GM15510 (cell line): ENCODE measurements around the gene JAM2.

ENCODE experiments used
- POLR2A ChIP-seq: IDR thresholded peaks from 3 replicates; pipeline ENCODE4 v1.6.1; 2011; ENCODE audit warnings: borderline replicate concordance; ENCODE audit not compliant: insufficient read length; ENCODE audit errors: extremely low read depth

JAM2 gene

GRCh38 chr21:25639551-25640201 lies 618 bp downstream of the JAM2 start:
- no peak for TF ChIP-seq POLR2A

GRCh38 chr21:25640202-25640942 lies 1.3 kb downstream of the JAM2 start:
- no peak for TF ChIP-seq POLR2A

- no peak for TF ChIP-seq POLR2A
These were observed 1.9 kb downstream of the JAM2 start for GRCh38 chr21:25640943-25641292.

- TF ChIP-seq POLR2A = no peak
These were observed 4.4 kb downstream of the JAM2 start for GRCh38 chr21:25643486-25643885.

DNA sequence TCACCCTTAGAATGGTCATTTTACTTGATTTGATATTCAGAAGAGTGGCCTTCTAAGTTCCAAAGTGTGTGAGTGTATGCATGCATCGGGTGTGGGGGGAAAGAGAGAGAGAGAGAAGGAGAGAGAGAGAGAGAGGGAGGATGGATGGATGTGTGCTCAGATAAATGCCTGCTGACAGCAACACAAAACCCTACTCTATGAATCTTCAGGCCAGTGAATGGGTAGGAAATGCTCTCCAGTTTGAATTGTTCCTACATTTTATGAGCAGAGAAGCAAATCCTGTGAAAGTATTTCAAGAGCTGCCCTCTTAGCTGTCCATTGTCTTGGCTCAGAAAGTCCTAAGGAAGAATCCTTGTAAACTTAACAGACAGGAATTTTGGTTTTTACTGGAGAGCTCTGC lies 7.4 kb downstream of the JAM2 start:
- TF ChIP-seq POLR2A = no peak

DNA sequence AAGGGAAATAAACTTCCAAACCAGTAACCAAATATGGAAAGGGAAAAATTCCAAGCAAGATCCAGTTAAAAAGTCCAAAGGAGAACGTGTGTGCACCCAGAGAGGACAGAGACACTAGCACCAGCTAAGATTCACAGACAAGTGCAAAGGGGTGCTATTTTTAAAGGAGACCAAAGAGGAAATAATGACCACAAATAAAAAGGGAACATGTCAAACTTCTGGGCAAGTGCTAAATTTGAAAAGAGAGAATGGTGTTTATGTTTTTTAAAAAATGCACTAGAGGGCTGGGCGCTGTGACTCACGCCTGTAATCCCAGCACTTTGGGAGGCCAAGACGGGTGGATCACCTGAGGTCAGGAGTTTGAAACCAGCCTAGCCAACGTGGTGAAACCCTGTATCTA lies 8.6 kb downstream of the JAM2 start:
- TF ChIP-seq POLR2A = no peak

GRCh38 chr21:25649146-25649545 lies 10.1 kb downstream of the JAM2 start:
- no peak for TF ChIP-seq POLR2A

DNA sequence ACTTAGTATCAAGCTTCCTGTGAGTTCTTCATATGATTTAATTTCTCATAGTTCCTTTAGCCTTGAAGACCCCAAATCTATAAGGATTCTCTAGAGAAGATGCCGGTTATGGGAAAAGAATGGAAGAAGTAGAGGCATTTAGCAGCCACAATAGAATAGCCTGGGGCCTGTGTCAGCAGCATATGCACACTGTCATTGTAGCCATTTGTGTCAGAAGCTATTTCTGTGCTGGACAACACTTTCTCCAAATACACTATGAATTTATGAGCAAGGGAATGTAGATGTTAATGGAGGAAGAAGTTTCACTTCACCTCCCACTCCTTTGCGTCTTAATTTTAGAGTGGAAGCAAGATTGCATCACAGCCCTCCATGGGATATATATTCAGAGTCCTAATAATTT lies 17.4 kb downstream of the JAM2 start:
- TF ChIP-seq POLR2A = no peak

- TF ChIP-seq POLR2A = no peak
These were observed 18.1 kb downstream of the JAM2 start for GRCh38 chr21:25657140-25657539.

- no peak for TF ChIP-seq POLR2A
These were observed 19.5 kb downstream of the JAM2 start for GRCh38 chr21:25658427-25659035.

- no peak for TF ChIP-seq POLR2A
These were observed 21.2 kb downstream of the JAM2 start for GRCh38 chr21:25660233-25660632.

DNA sequence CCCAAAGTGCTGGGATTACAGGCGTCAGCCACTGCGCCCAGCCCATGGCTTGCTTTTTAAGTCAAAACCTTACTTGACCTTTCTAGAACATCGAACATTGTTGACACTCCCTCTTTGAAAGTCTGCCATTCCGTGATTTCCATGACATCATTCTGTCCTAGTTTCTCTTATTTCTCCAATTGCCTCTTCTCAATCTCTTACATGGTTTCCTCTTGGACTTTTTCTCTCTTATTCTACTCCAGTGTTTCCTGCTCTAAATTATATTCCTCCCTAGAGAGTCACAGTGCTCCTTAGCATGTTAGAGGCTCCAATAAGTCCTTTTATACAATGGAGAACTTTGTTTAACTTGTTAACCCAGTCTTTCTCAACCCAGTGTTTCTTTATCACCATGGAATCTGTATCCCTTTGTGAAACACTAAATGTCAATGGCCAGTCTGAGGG lies 25.5 kb downstream of the JAM2 start:
- no peak for TF ChIP-seq POLR2A

GRCh38 chr21:25670726-25671125 lies 31.7 kb downstream of the JAM2 start:
- no peak for TF ChIP-seq POLR2A

GRCh38 chr21:25676451-25676850 lies 37.4 kb downstream of the JAM2 start:
- TF ChIP-seq POLR2A = no peak

- TF ChIP-seq POLR2A = no peak
These were observed 43.3 kb downstream of the JAM2 start for GRCh38 chr21:25682382-25682781.

DNA sequence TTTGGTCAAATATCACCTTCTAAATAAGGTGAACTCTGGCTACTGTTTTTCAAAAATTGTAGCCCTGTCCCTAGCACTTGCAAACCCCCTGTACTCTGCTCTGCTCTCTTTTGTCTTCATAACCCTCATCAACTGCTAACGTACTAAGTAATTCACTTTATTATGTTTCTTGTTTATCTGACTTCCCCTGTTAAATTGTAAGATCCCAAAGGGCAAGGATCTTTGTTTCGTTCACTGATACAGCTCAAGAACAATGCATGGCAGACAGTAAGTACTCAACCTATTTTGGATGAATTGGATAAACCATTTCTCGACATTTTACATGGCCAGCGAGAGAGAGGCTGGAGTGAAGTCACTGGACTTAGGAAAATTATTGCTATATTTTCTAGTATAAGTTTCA lies 48.7 kb downstream of the JAM2 start:
- no peak for TF ChIP-seq POLR2A

DNA sequence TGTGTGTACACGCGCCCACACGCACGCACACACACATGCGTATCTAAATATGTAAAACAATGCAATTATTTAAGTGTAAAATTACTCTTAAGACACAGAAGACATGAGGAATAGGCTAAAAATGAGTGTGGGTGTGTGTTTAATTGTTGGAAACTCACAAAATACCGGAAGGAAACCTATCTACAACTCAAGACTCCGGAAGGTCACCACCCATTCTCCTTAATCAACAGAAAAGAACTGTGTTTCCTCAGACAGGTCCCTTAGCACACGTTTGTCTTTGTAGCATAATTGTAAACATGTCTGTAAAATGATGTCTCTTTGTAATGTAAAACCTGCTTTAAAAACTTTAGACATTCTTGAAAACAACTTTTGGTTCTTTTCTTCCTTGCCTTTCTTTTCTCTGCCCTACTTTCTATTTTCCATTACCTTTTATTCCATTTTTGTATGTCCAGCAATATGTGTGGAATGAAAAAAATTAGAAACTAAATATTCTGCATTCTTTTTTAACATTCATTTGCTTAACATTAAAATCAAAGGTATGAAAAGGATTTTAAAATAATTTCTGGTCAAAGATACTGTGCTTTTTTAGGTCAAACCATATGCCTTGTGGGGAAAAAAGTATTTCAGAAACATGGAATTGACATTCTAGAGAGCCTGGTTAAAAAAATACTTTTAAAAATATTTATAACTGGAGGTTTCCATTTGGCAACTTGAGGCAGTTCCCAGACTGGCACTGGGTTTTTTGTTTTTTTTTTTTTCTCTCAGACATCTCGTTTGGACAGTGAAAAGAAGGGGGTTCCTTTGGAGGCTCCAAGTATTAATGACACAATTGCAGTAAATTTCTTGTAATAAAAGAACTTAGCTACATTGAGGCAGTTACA lies 49.5 kb downstream of the JAM2 start:
- no peak for TF ChIP-seq POLR2A
